Chondrocyte (in vitro differentiated cells): ENCODE measurements around the gene SLC25A44. TPM values are rescaled to one million over a fixed set of nuclear protein-coding genes. Genes with fewer than 3 reads are reported as not detected.
A peak's percentile ranks its signal among the peaks of the same experiment; 100 is the strongest.

Source experiments
- DNase-seq: peaks from one replicate; pipeline ENCODE4 v3.0.0; 2021; ENCODE audit warnings: mixed read lengths, low spot score
- H3K27ac Mint-ChIP-seq: one replicate; pipeline ENCODE4 v1.8.0; 2021; ENCODE audit warnings: mild to moderate bottlenecking, moderate library complexity, mixed read lengths; ENCODE audit not compliant: unreplicated experiment
- H3K27me3 Mint-ChIP-seq: 2 replicates; pipeline ENCODE4 v1.8.0; 2021; ENCODE audit warnings: low read depth, mixed read lengths
- H3K36me3 Mint-ChIP-seq: 2 replicates; pipeline ENCODE4 v1.8.0; 2021; ENCODE audit warnings: low read depth, mixed read lengths
- H3K4me1 Mint-ChIP-seq: 2 replicates; pipeline ENCODE4 v1.8.0; 2021; ENCODE audit warnings: low read depth, mild to moderate bottlenecking, mixed read lengths
- H3K4me3 Mint-ChIP-seq: one replicate; pipeline ENCODE4 v1.8.0; 2021; ENCODE audit warnings: mild to moderate bottlenecking, moderate library complexity, mixed read lengths; ENCODE audit not compliant: unreplicated experiment
- H3K9me3 Mint-ChIP-seq: 2 replicates; pipeline ENCODE4 v1.8.0; 2021; ENCODE audit warnings: low read depth, mixed read lengths
- total RNA-seq: library from RNA; stranded (reverse); gene quantifications from 3 replicates; pipeline ENCODE4 v1.2.1, GENCODE V29; 2021
- TF ChIP-seq, protein P1 (sequence below): fragments of 200-600 bp; sonication (generic); IDR thresholded peaks from 2 replicates; pipeline ENCODE4 v1.5.0; 2021; ENCODE audit warnings: antibody characterized with exemption, mild to moderate bottlenecking, moderate library complexity

SLC25A44 gene
- total RNA-seq, 1 donor from 2014 or later, result 13.4 TPM

DNA sequence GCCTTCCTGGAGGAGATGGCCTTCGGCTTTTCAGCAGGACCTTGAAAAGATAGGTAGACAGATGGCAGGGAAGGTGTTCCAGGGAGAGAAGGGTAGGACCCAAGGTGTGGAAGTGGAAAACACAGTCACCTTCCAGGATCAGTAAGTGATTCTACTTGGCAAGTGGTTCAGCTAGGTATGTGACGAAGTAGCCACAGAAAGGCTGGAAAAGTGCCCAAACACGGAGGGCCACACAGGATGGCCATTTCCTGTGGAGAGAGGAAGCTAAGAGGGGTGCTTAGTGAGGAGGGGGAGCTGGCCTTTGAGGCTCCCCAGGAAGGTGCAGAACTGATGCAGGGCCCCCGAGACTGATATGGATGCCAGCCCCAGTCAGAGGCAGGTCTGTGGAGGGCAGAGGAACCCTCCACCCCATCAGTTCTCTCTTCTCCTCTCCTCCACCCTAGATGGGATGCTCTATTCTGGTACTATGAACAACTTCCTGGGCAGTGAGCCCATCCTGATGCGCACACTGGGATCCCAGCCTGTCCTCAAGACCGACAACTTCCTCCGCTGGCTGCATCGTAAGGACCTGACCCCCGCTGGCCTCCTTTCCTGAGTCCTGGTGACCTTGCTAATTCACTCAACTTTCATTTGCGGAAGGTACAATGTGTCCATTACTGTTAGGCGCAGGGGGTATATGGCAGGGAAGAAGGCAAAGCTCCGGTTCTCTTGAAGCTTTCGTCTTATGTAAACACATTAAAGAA lies 33.7 kb upstream of the SLC25A44 start:
- TF ChIP-seq, protein P1, sequence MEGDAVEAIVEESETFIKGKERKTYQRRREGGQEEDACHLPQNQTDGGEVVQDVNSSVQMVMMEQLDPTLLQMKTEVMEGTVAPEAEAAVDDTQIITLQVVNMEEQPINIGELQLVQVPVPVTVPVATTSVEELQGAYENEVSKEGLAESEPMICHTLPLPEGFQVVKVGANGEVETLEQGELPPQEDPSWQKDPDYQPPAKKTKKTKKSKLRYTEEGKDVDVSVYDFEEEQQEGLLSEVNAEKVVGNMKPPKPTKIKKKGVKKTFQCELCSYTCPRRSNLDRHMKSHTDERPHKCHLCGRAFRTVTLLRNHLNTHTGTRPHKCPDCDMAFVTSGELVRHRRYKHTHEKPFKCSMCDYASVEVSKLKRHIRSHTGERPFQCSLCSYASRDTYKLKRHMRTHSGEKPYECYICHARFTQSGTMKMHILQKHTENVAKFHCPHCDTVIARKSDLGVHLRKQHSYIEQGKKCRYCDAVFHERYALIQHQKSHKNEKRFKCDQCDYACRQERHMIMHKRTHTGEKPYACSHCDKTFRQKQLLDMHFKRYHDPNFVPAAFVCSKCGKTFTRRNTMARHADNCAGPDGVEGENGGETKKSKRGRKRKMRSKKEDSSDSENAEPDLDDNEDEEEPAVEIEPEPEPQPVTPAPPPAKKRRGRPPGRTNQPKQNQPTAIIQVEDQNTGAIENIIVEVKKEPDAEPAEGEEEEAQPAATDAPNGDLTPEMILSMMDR, result no peak
- DNase-seq, result no peak
- Mint-ChIP-seq H3K4me1 (peaks cover 16% of the 10 kb centered on the region), H3K4me3 (peak overlapping the region; percentile 60), H3K27me3 (peaks cover 4% of the 10 kb centered on the region), H3K36me3 (peaks cover 4% of the 10 kb centered on the region), H3K9me3 (peaks cover 3% of the 10 kb centered on the region), H3K27ac (peak overlapping the region; percentile 36)

- H3K4me1 Mint-ChIP-seq, result peaks cover 16% of the 10 kb centered on the region
- TF ChIP-seq, protein P1, result no peak
- no peak for DNase-seq
- H3K27ac Mint-ChIP-seq, result peak overlapping the region; percentile 59
- H3K36me3 Mint-ChIP-seq, result peaks cover 5% of the 10 kb centered on the region
- H3K27me3 Mint-ChIP-seq, result peaks cover 4% of the 10 kb centered on the region
- peak overlapping the region; percentile 60 for H3K4me3 Mint-ChIP-seq
- H3K9me3 Mint-ChIP-seq, result peaks cover 3% of the 10 kb centered on the region
Measured at GRCh38 chr1:156160743-156161171, 33.1 kb upstream of the SLC25A44 start.

DNA sequence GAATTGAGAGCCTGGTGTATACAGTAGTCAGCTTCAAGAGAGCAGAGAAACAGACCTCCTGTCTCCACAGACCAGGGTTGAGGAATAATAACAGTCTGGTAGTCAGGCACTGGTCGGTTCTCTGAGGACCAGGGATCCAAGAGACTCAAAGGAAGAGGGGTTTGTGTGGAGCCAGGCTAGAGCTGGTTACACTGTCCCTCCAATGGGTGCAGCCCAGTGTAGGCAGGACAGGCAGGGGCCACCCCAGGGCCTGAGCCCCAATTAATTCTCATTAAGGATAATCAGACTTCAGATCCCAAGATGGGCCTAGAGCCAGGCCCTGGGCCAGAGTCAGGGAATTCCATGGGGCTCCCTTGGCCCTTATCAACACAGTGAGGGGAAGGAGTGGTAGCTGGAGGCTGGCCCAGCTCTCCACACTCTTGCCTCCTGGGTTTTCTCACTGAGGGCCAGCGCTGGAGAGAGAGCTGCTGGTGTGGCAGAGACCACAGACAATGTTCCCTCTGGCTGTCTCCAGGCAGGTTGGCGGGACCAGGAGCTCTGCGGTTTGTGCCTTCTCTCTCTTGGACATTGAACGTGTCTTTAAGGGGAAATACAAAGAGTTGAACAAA lies 31.4 kb upstream of the SLC25A44 start:
- Mint-ChIP-seq H3K4me3 (no peak overlapping the region), H3K36me3 (peaks cover 5% of the 10 kb centered on the region), H3K4me1 (peaks cover 16% of the 10 kb centered on the region), H3K27me3 (no peaks in the 10 kb centered on the region), H3K27ac (peak overlapping the region; percentile 54), H3K9me3 (peaks cover 3% of the 10 kb centered on the region)
- no peak for DNase-seq
- TF ChIP-seq, protein P1, result no peak

GRCh38 chr1:156163712-156164111 lies 30.2 kb upstream of the SLC25A44 start:
- Mint-ChIP-seq H3K27ac (no peak overlapping the region), H3K4me1 (peaks cover 16% of the 10 kb centered on the region), H3K27me3 (no peaks in the 10 kb centered on the region), H3K36me3 (peaks cover 7% of the 10 kb centered on the region), H3K9me3 (peaks cover 3% of the 10 kb centered on the region), H3K4me3 (no peak overlapping the region)
- no peak for DNase-seq
- TF ChIP-seq, protein P1, result no peak

GRCh38 chr1:156164125-156164831 lies 29.6 kb upstream of the SLC25A44 start:
- no peak overlapping the region for H3K4me3 Mint-ChIP-seq
- H3K36me3 Mint-ChIP-seq, result peaks cover 7% of the 10 kb centered on the region
- no peak for DNase-seq
- TF ChIP-seq, protein P1, result no peak
- peaks cover 3% of the 10 kb centered on the region for H3K9me3 Mint-ChIP-seq
- no peak overlapping the region for H3K27ac Mint-ChIP-seq
- H3K4me1 Mint-ChIP-seq, result peaks cover 16% of the 10 kb centered on the region
- no peaks in the 10 kb centered on the region for H3K27me3 Mint-ChIP-seq
